ENCODE data around the gene MPPED1.

The MPPED1 gene

GRCh38 chr22:43387815-43388214 lies 24.0 kb upstream of the MPPED1 start:
- no peaks in the 10 kb centered on the region for H3K36me3 ChIP-seq (ENCODE audit: low read length)
- H3K9me2 ChIP-seq (replicated peaks; ENCODE audit: insufficient read depth, low read length), result no peaks in the 10 kb centered on the region
- no peak overlapping the region for H3K4me3 ChIP-seq (ENCODE audit: insufficient read depth, low read length, poor library complexity, severe bottlenecking)
- no peak overlapping the region for H3K9ac ChIP-seq (ENCODE audit: low read length)
- no peak overlapping the region for H2AFZ ChIP-seq (ENCODE audit: low read depth, low read length, severe bottlenecking)
- H4K20me1 ChIP-seq (ENCODE audit: low read depth, low read length), result no peaks in the 10 kb centered on the region
- no peaks in the 10 kb centered on the region for H3K9me3 ChIP-seq (ENCODE audit: insufficient read depth, low read length)
- TF ChIP-seq EZH2phosphoT487 (conservative IDR thresholded peaks at IDR 0.05; ENCODE audit: low read length) (no peak), CTCF (IDR thresholded peaks at IDR 0.05; ENCODE audit: insufficient read depth, low read length, poor library complexity, severe bottlenecking) (no peak)
- H3K27me3 ChIP-seq (ENCODE audit: low read length), result no peaks in the 10 kb centered on the region
- H3K27ac ChIP-seq (ENCODE audit: low read depth, low read length), result no peak overlapping the region
- no peaks in the 10 kb centered on the region for H3F3A ChIP-seq (ENCODE audit: insufficient read depth)
- H3K79me2 ChIP-seq (ENCODE audit: insufficient read depth, low read length), result no peaks in the 10 kb centered on the region
- H3K4me2 ChIP-seq (ENCODE audit: low read depth, low read length, poor library complexity, severe bottlenecking), result no peak overlapping the region

- no peak overlapping the region for H3K9ac ChIP-seq (ENCODE audit: low read length)
- H3K9me2 ChIP-seq (replicated peaks; ENCODE audit: insufficient read depth, low read length), result no peaks in the 10 kb centered on the region
- H3F3A ChIP-seq (ENCODE audit: insufficient read depth), result no peaks in the 10 kb centered on the region
- TF ChIP-seq EZH2phosphoT487 (conservative IDR thresholded peaks at IDR 0.05; ENCODE audit: low read length) (no peak), CTCF (IDR thresholded peaks at IDR 0.05; ENCODE audit: insufficient read depth, low read length, poor library complexity, severe bottlenecking) (peak; percentile 83)
- H3K4me3 ChIP-seq (ENCODE audit: insufficient read depth, low read length, poor library complexity, severe bottlenecking), result no peak overlapping the region
- no peak overlapping the region for H2AFZ ChIP-seq (ENCODE audit: low read depth, low read length, severe bottlenecking)
- no peak overlapping the region for H3K4me2 ChIP-seq (ENCODE audit: low read depth, low read length, poor library complexity, severe bottlenecking)
- H3K27ac ChIP-seq (ENCODE audit: low read depth, low read length), result no peak overlapping the region
- H4K20me1 ChIP-seq (ENCODE audit: low read depth, low read length), result no peaks in the 10 kb centered on the region
- no peaks in the 10 kb centered on the region for H3K79me2 ChIP-seq (ENCODE audit: insufficient read depth, low read length)
- H3K36me3 ChIP-seq (ENCODE audit: low read length), result no peaks in the 10 kb centered on the region
- H3K27me3 ChIP-seq (ENCODE audit: low read length), result no peaks in the 10 kb centered on the region
- no peaks in the 10 kb centered on the region for H3K9me3 ChIP-seq (ENCODE audit: insufficient read depth, low read length)
Observed at GRCh38 chr22:43388420-43388851, 23.4 kb upstream of the MPPED1 start.

- Histone ChIP-seq H4K20me1 (ENCODE audit: low read depth, low read length) (no peaks in the 10 kb centered on the region), H3K4me3 (ENCODE audit: insufficient read depth, low read length, poor library complexity, severe bottlenecking) (no peak overlapping the region), H2AFZ (ENCODE audit: low read depth, low read length, severe bottlenecking) (no peak overlapping the region), H3K9ac (ENCODE audit: low read length) (no peak overlapping the region), H3K79me2 (ENCODE audit: insufficient read depth, low read length) (no peaks in the 10 kb centered on the region), H3K9me3 (ENCODE audit: insufficient read depth, low read length) (no peaks in the 10 kb centered on the region), H3K27me3 (ENCODE audit: low read length) (no peaks in the 10 kb centered on the region), H3F3A (ENCODE audit: insufficient read depth) (no peaks in the 10 kb centered on the region), H3K36me3 (ENCODE audit: low read length) (no peaks in the 10 kb centered on the region), H3K27ac (ENCODE audit: low read depth, low read length) (no peak overlapping the region), H3K4me2 (ENCODE audit: low read depth, low read length, poor library complexity, severe bottlenecking) (no peak overlapping the region), H3K9me2 (replicated peaks; ENCODE audit: insufficient read depth, low read length) (no peaks in the 10 kb centered on the region)
- no peak for TF ChIP-seq EZH2phosphoT487 (conservative IDR thresholded peaks at IDR 0.05; ENCODE audit: low read length)
- TF ChIP-seq CTCF (IDR thresholded peaks at IDR 0.05; ENCODE audit: insufficient read depth, low read length, poor library complexity, severe bottlenecking), result no peak
Observed at GRCh38 chr22:43389227-43389836, 22.5 kb upstream of the MPPED1 start.

Data from SU-DHL-6 (cell line).